ENCODE measurements around the gene IL17D.
"Not testable (repeated sequence)": the region's sequence is repeated elsewhere in the genome, so short reads cannot be mapped to it uniquely, and the experiment has no call there.

The IL17D gene, protein sequence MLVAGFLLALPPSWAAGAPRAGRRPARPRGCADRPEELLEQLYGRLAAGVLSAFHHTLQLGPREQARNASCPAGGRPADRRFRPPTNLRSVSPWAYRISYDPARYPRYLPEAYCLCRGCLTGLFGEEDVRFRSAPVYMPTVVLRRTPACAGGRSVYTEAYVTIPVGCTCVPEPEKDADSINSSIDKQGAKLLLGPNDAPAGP

DNA sequence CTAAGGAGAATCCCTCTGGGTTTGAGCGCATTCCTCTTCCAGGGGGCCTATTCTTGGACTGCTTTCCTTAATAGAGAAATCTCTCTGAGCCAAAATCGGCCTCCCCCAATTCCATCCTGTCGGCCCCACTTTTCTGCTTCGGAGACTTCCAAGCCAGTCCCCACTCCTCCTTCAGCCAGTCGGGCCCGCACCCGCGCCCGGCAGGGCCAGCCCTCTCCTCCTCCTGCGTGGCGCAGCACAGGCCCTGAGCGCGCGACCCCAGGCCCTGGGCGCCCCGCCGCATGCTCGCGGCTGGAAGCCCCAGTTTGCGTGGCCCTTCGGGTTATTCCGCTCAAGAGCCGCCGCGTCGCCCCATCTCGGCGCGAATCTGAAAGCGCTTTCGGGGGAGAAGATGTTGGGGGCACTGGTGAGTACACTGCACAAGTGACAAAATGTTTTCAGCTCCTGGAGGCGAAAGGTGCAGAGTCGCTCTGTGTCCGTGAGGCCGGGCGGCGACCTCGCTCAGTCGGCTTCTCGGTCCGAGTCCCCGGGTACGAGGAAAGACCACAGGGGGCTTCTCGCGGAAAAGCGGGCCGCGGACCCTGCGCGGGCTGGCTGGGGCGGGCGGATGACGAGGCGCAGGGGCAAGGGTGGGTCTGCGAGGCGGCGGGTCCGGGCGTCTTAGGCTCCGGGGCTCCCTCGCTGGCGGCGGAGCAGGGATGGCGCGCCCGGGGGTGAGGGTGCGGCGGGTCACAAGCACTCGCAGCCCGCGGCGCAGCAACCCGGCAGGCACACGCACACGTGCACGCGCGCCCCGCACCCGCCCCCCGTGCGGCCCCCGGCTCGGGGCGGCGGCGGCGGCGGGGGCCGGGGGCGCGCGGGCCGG lies at the start of gene IL17D:
Gene IL17D (plus strand): TSS at position 785 of the 865 bp plus-strand sequence. CDS start 303 bp downstream, outside the sequence.
- DNase-seq: peak in 8 of 14 donors; percentile 13 to 58 (median 42)

DNA sequence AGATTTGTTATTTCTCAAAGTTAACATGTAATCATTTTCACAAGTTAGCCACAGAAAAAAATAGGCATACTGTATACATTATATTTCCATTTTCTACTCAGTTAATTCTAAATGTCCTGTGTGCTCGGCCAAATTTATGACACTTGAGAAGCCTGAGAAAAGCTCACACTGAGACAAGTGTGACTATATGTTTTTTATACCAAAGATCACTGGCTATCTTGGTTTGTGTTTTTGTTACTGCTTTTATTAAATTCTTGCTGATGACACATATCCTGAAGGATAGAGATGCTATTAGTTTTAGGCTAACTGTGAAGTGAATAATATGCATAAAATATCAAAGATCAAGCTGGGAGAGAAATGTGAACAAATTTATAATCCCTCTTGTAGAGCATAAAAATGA lies 49.3 kb upstream of the IL17D start:
- DNase-seq: no peak

DNA sequence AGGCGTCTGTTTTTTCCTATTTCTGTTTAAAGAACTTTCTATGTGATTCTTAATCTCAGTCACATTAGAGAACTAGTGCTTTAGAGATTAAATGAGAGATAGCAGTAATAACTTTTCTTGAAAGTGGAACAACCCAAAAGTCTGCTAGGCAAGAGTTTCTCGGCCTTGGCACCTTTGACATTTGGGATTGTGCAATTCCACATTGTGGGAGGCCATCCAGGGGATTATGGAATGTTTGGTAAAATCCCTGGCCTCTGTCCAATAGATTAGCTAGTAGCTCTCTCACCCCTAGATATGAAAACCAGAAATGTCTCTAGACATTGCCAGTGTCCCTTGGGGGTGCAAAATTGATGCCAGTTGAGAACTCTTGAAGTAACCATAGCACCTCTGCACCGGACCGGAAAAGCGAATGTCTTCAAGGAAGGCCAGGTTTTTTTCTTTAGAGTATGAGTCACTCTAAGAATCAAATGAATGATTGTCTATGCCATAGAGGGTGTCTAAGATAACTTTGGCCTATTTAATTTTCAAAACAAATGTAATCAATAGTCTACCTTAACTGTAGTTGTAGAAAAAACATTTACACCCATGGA lies 45.0 kb upstream of the IL17D start:
- no peak for DNase-seq

DNA sequence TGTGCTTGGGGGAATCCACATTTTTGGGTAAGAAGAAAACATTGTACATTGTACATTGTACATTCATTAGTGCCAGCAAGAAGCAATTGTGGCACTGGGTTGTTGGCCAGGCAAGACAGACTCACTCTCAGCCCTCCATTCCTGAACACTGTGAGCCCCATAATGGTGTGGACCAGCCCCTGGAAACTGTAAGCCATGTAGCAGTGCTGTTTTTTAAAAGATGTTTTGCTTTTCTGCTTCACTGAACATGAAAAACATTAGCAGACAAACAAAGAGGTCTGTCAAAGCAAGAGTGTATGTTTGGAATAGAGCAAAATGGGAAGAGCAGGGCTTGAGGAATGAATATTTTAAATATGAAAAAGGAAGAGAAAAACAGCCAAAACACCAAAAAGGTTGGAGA lies 39.1 kb upstream of the IL17D start:
- peak in 1 of 14 donors; percentile 18 for DNase-seq

DNA sequence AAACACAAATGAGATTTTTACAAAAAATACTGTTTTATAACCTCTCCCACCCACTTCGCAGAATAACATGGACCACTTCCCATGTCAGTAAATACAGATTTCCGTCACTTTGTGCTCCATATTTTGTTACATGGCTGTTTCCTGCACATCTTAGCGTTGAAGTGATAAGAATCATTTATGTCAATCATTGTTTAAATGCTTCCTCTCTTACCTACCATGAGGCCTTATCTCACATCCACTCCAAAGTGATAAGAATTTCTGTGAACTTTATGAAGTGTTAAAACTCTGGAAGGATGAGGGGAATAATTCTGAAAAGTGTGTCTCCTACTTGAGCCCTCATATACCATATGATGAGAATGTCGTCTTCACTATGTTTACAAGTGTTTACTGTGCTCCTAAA lies 36.6 kb upstream of the IL17D start:
- DNase-seq: no peak

DNA sequence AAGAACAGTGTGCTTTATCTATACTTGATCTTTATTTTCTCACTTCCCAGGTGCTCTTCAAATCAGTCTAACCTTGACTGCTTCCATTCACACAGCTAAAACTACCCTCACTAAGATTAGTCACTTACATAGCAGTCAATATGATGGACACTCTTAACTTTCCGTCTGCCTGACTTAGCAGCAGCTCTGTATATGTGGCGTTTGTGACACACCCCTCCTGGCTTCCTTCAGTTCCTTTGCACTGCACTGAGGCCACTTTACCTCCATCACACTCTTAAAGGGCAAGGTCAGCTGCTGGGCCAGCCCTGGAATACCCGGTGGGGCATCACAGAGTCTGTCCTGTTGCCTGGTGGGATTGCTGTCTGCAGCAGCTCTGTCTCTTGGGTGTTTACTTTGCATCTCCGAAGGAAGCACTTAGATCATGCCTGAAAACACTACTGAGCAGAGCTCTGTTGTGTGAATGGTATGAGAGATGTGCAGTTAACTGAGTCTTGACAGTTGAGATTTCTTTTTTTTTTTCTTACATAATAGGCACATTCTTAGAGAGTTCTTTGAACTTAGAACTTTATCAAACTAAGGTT lies 35.6 kb upstream of the IL17D start:
- no peak for DNase-seq

DNA sequence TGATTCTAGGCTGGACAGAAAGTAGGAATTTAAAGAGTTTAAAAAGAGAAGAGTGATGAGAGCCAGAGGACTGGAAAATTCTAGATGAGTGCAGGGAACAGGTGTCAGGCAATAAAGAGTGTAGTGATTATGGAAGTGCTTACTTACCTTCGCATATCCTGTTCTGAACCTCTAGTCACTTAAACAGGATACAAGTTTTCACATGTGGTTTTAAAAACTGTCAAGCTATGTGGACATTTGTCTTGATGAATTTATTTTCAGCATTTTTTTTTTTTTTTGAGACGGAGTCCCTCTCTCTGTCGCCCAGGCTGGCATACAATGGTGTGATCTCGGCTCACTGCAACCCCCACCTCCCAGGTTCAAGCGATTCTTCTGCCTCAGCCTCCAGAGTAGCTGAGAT lies 34.3 kb upstream of the IL17D start:
- no peak for DNase-seq

DNA sequence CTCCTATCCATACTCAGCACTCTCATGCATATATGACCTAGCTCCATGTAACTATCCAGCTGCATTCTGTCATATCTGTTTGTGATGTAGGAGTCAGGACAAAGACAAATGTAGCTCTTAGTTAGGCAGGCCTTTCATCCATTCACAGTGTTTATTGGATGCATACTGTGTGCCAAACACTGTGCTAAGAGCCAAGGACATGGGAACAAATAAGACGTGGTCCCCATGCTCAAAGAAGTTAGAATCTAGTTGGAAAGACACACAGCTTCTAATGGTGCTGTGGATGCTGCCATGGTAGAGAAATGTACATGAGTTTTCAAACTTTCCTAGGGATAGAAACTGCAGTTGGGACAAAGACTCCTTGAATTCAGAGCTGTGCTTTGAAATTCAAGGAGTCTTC lies 31.7 kb upstream of the IL17D start:
- DNase-seq: no peak

DNA sequence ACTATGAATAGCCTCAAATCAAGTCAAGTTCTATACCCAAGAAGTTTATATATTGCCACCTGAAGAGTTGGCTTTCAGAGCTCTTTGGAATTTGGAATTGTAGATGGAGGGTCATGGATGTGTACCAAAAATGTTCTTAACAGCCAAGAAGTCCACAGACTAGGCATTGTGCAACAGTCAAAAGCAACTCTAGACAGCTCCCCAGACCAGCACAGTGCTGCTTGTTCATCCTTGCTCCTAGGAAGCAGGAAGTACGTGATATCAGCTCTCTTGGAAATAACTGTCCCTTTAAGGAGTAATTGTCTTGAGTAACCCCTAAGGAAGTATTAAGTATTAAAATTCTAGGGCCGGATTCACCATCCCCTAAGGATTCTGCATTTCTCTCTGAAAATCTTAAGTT lies 30.7 kb upstream of the IL17D start:
- no peak for DNase-seq

DNA sequence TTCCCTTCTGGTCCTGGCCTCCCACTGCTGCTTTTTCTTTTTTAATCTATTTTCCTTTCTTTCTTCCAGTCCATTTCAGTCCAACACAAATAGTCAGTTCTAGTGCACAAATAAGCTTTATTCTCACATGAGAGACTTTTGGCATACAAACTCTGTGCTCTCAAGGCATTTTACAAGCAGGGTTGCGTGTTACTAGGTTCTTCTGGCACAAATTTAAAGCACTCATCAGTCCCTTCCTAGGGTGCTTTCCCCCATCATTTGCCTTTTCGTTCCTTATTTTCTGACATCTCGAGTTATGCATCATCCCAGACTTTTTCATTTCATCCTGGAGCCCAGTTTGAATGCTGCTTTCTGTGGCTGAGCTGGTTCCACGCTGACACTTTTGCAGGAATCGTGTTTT lies 29.8 kb upstream of the IL17D start:
- DNase-seq: peak in 3 of 14 donors; percentile 26 to 37 (median 32)

DNA sequence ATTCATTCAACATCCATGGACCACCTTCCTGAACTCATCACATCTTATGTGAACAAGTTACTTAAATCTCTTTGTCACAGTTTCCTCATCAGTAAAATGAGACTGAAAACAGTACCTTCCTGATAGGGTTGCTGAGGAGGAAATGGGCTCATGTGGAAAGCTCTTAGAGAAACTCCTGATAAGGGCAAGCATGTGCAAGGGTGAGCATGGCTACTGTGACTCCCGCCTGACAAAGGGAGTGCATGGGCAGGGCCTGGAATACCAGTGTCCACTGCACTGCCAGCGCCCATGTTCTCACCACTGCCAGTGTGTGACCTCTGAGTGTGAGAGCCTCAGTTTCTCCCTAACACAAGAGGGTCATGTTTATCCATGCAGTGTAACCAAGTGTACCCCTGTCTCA lies 27.3 kb upstream of the IL17D start:
- DNase-seq: no peak

DNA sequence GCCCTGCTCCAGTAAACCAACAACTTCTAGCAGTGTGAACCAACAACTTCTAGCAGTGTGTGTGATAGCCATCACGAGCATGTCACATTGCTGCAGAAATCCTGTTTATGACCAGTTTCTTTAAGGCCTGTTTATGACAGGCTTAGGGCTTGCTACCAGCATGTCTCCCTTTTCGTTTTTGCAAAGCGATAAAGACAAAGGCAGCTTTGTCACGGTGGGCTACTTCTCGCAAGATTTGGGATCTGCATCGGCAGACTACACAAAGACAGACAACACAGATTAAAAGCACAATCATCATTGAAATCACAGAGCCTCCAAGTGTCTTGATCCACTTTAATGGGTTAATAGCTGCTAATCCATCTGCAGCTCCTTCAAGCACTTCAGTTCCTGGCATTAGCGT lies 24.9 kb upstream of the IL17D start:
- not testable (repeated sequence) for DNase-seq

DNA sequence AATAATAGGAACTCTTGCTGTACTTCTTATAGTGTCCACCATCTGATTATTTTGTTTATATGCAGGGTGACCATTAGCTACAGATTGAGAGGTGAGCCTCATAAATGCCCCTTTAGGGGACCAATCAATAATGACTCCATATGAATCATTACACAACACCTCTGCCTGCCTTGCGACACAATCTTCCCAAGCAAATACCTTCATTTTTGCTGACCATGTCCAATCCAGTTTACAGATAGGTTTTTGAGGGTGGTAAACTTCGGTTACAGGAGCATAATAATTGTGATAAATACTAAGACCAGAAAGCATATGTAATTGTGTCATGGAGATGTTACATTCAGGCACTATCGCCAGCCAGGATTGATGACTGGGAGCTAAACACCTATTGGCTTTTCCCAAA lies 23.6 kb upstream of the IL17D start:
- no peak for DNase-seq

DNA sequence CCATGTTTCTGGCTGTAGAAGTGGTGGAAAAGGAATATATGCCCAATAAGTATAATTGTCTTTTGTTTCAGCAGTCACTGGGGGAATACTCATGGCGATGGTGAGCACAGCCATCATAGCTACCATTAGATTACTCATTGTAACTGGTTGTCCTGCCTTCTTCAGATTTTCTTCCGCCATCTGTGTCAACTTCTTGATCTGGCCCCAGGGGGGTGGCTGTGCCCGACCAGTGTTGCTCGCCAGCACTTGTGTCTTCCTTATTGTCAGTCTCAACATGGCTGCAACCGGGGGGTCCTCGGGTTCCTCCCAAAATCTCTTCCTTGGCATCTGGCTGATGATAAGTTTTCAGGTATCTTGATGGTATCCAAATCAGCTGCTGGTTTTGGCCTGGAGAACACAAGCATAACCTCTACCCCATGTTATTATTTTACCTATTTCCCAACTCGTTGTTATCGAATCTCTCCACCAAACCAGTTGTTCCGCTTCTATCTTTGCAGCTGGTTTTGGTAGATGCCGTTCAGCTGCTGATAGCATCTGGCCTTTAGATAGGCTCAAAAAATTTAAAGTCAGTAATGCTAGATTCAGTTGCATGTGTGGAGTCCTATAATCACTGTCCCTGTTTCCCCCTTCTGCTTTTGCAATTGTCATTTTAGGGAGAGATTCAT lies 23.0 kb upstream of the IL17D start:
- no peak for DNase-seq

DNA sequence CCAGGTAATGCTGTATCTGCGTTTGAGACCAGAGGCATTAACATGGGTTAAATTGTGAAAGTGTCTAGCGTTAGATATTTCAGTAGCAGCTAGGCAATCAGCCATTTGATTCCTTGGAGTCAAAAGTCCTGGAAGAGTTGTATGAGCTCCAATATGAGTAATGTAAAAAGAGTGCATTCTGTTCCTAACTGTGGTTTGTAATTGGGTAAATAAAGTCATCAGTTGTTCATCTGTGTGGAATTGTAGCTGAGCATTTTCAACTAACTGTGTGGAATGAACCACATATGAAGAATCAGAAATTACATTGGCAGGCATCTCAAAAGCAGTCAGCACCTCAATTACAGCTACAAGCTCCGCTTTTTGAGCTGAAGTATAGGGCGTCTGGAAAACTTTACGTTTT lies 22.0 kb upstream of the IL17D start:
- not testable (repeated sequence) for DNase-seq

DNA sequence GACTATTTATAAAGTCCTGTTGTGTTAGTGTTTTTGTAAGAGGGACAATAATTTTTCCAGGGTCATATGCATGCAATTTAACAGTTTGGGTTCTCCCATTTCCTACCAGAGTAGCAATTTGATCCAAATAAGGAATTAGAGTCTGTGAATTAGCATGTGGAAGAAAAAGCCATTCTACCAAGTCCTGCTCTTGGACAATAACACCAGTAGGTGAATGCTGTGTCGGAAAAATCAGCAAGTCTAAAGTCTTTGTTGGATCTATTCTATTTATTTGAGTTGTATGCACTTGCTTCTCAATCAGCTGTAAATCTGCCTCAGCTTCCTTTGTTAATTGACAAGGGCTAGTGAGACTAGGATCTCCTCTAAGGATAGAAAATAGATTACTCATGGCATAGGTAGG lies 21.4 kb upstream of the IL17D start:
- no peak for DNase-seq

DNA sequence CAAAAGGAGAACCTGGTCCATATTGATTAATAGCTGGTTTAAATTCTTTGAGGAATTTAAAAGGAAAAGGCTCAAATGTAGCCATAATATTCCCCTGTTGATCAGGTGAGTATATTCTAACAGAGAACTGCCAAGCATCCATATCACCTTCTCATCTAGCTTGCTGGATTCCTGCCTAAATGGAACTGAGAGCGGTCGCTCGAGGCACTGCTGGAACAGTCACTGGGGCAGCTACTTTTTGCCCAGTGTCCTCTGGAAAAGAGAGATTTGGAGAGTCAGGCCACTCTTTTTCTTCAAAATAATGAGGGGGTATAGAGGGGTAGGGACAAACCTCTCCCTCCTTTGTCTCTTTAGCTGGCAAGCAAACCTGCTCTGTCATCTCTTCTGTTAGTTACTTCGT lies 19.5 kb upstream of the IL17D start:
- no peak for DNase-seq

DNA sequence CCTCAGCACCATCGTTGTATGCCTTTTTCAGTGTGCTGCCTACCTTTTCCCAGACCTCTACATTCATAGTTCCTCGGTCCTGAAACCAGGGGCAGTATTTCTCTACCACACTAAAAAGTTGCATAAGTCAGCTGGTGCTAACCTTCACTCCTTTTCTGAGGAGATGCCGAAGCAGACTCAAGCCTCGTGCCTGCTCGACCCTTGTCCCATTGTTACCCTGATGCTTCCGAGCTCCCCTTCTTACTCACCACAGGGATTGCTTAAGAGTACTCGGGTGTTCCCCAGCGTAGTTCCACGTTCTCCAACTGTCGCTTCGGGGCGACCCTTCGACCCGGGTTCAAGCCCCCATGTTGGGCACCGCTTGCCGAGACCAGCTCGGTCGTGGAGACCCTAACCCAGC lies 19.0 kb upstream of the IL17D start:
- DNase-seq: no peak

DNA sequence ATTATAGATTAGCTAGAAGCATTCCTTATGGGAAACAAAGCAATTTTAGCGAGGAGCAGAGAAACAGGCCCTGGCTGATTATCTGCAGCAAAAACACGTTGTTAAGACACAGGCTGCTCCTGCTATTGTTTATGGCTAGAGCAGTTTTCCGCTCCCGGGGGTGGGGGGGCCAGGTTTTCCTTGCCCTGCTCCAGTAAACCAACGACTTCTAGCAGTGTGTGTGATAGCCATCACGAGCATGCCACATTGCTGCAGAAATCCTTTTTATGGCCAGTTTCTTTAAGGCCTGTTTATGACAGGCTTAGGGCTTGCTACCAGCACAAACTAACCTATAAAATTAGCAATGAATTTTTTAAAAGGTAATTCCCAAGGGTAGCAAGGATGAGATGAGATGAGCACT lies 18.4 kb upstream of the IL17D start:
- no peak for DNase-seq

DNA sequence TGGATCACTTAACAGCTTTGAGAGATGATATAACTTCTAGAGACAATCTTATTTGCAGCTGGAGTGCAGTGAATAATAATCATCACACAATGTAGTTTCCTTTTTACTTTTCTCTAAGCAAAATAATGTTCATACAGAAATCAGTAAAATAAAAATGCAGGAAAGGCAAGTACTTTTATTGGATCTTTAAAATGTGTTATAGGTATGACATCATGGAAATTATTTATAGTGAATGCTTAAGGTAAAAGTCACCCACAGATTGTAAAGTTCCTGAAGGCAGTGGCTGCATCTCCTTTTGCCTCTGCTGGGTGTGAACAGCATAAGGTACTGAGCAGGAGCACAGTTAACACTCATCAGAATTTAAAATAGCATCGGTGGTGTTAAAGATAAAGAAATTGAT lies 17.3 kb upstream of the IL17D start:
- DNase-seq: no peak

DNA sequence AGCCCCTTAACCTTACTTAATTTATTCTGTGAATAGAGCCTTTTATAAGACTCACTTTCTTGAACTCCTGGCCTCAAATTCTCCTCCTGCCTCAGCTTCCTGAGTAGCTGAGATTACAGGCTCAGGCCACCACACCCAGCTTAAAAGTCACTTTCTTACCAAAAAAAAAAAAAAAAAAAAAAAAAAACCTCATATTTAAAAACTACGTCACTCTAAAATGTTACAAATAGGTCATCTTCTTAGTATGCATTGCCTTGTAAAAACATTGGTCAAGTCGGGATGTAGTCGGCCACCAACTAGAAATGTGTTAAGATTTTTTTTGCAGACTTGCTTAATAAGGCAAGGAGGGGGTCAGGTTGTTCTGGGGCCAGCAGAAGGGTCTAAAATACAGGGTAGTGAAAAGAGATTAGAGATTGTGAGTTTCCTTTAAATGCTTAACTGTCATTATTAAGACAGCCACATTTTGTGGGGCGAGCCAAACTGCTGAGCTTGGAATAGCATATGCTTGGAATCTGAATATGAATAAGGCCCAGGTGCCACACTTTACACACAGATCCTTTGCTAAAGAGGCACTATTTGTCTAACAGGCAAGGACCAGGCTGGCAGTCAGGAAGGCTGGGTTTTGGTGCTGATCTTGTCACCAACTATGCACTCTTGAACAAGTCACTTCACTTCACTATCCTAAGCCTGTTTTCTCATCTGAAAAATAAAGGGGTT lies 16.5 kb upstream of the IL17D start:
- DNase-seq: no peak

DNA sequence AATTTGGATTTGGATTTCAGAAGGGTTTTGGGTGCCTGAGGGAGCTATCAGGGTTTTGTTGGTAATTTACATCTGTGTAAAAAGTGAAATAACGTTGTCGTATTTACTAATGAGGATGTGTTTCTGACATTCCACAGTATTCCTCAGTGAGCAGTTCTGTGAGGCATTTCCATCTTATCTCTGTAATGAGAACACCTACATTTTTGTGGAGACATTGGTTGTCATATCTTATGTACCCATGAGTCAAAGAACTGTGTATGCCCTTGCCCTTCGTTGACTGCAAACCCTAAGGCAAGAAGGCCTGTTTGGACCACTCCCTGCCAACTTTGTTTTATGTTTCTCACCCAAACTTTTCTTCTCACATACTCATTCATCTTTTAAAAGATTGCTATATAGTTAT lies 14.2 kb upstream of the IL17D start:
- DNase-seq: no peak
